ENCODE data around the gene DEPDC5.

Gene DEPDC5

GRCh38 chr22:31895411-31896123 is 141.7 kb downstream of the DEPDC5 start:
- no peak for DNase-seq (ENCODE audit: low spot score)

- no peak for DNase-seq (ENCODE audit: low spot score)
Measured at GRCh38 chr22:31896472-31896871, 142.7 kb downstream of the DEPDC5 start.

- DNase-seq (ENCODE audit: low spot score) = no peak
Measured at GRCh38 chr22:31897842-31898805, 144.3 kb downstream of the DEPDC5 start.

GRCh38 chr22:31898926-31899325 is 145.1 kb downstream of the DEPDC5 start:
- no peak for DNase-seq (ENCODE audit: low spot score)

- no peak for DNase-seq (ENCODE audit: low spot score)
Measured at GRCh38 chr22:31899669-31900068, 145.8 kb downstream of the DEPDC5 start.

- no peak for DNase-seq (ENCODE audit: low spot score)
Measured at GRCh38 chr22:31901388-31902137, 147.7 kb downstream of the DEPDC5 start.

GRCh38 chr22:31904651-31905050 is 150.8 kb downstream of the DEPDC5 start:
- DNase-seq (ENCODE audit: low spot score) = no peak

GRCh38 chr22:31905356-31905755 is 151.5 kb downstream of the DEPDC5 start:
- no peak for DNase-seq (ENCODE audit: low spot score)

GRCh38 chr22:31906086-31906485 is 152.3 kb downstream of the DEPDC5 start:
- no peak for DNase-seq (ENCODE audit: low spot score)

GRCh38 chr22:31906569-31906968 is 152.8 kb downstream of the DEPDC5 start:
- no peak for DNase-seq (ENCODE audit: low spot score)

GRCh38 chr22:31909977-31910376 is 156.2 kb downstream of the DEPDC5 start:
- no peak for DNase-seq (ENCODE audit: low spot score)

- no peak for DNase-seq (ENCODE audit: low spot score)
Measured at GRCh38 chr22:31911565-31912406, 158.0 kb downstream of the DEPDC5 start.

- no peak for DNase-seq (ENCODE audit: low spot score)
Measured at GRCh38 chr22:31912407-31912743, 158.6 kb downstream of the DEPDC5 start.

- no peak for DNase-seq (ENCODE audit: low spot score)
Measured at GRCh38 chr22:31915586-31915985, 161.8 kb downstream of the DEPDC5 start.

- DNase-seq (ENCODE audit: low spot score) = no peak
Measured at GRCh38 chr22:31917227-31917921, 163.6 kb downstream of the DEPDC5 start.

GRCh38 chr22:31919730-31920129 is 165.9 kb downstream of the DEPDC5 start:
- no peak for DNase-seq (ENCODE audit: low spot score)

- DNase-seq (ENCODE audit: low spot score) = no peak
Measured at GRCh38 chr22:31920306-31920705, 166.5 kb downstream of the DEPDC5 start.

GRCh38 chr22:31921106-31921505 is 167.3 kb downstream of the DEPDC5 start:
- no peak for DNase-seq (ENCODE audit: low spot score)

GRCh38 chr22:31922534-31922933 is 168.7 kb downstream of the DEPDC5 start:
- DNase-seq (ENCODE audit: low spot score) = no peak

GRCh38 chr22:31923136-31923535 is 169.3 kb downstream of the DEPDC5 start:
- no peak for DNase-seq (ENCODE audit: low spot score)

GRCh38 chr22:31923747-31924146 is 169.9 kb downstream of the DEPDC5 start:
- DNase-seq (ENCODE audit: low spot score) = no peak

All from LoVo (cell line).